H1 (cell line): ENCODE measurements around the gene EFCAB8. TPM values are rescaled to one million over a fixed set of nuclear protein-coding genes. Genes with fewer than 3 reads are reported as not detected.

ENCODE experiments used
- CTBP2 ChIP-seq: IDR thresholded peaks from 2 replicates; pipeline ENCODE4 v1.7.0; 2011; ENCODE audit warnings: borderline replicate concordance, mild to moderate bottlenecking, moderate library complexity, mixed read lengths, low read length; ENCODE audit not compliant: insufficient read depth, insufficient read length
- EGR1 ChIP-seq: IDR thresholded peaks from 2 replicates; pipeline ENCODE4 v1.6.1; 2011; ENCODE audit warnings: low read depth, low read length, borderline replicate concordance
- EP300 ChIP-seq, 2 experiments: IDR thresholded peaks; 1 replicate in 1 of 2; 2 replicates in 1 of 2; pipeline ENCODE4 v1.6.1; 2011 to 2012; ENCODE audit warnings: low read depth in 2 of 2, low read length in 2 of 2, mild to moderate bottlenecking in 2 of 2, borderline replicate concordance in 1 of 2, inconsistent platforms in 1 of 2, moderate library complexity in 1 of 2
- EZH2 ChIP-seq: fragments of 200-600 bp; sonication (generic); IDR thresholded peaks from 2 replicates; pipeline ENCODE4 v1.7.1; 2012; ENCODE audit warnings: low read depth, mild to moderate bottlenecking, moderate library complexity, low read length, inconsistent platforms; ENCODE audit not compliant: severe bottlenecking
- GABPA ChIP-seq: IDR thresholded peaks from 2 replicates; pipeline ENCODE4 v1.6.1; 2011; ENCODE audit warnings: mild to moderate bottlenecking, low read length, moderate library complexity, borderline replicate concordance; ENCODE audit not compliant: insufficient read depth
- HDAC2 ChIP-seq, 2 experiments: fragments of 300-600 bp in 1 of 2; sonication (generic) in 1 of 2; IDR thresholded peaks; 2 replicates each; pipeline ENCODE4 v1.6.1; 2011 to 2012; ENCODE audit warnings: low read depth in 2 of 2, low read length in 2 of 2, mild to moderate bottlenecking in 2 of 2, moderate library complexity in 2 of 2, borderline replicate concordance in 1 of 2, inconsistent platforms in 1 of 2
- HDAC6 ChIP-seq: IDR thresholded peaks from one replicate; pipeline ENCODE4 v1.7.1; 2012; ENCODE audit warnings: low read depth, mild to moderate bottlenecking, inconsistent platforms, low read length, moderate library complexity
- POLR2AphosphoS5 ChIP-seq: IDR thresholded peaks from 2 replicates; pipeline ENCODE4 v1.6.1; 2011; ENCODE audit warnings: low read depth, low read length
- RBBP5 ChIP-seq: IDR thresholded peaks from 2 replicates; pipeline ENCODE4 v1.7.1; 2012; ENCODE audit warnings: low read depth, mild to moderate bottlenecking, inconsistent platforms, low read length, moderate library complexity, borderline replicate concordance
- RNF2 ChIP-seq: fragments of 200-900, 300-1000 bp; sonication (generic); IDR thresholded peaks from 2 replicates; pipeline ENCODE4 v1.7.1; 2016; ENCODE audit warnings: borderline replicate concordance, low read depth, mild to moderate bottlenecking, antibody characterized with exemption, low read length; ENCODE audit not compliant: poor library complexity, severe bottlenecking; ENCODE audit errors: missing control alignments
- SIN3A ChIP-seq, 2 experiments: IDR thresholded peaks in 1 of 2; conservative IDR thresholded peaks in 1 of 2; 2 replicates each; pipeline ENCODE4 v1.6.1; 2011 to 2012; ENCODE audit warnings: low read length in 2 of 2, improper control_type of control experiment in 1 of 2, low read depth in 1 of 2, mild to moderate bottlenecking in 1 of 2
- SIX5 ChIP-seq: IDR thresholded peaks from 2 replicates; pipeline ENCODE4 v1.6.1; 2011; ENCODE audit warnings: mild to moderate bottlenecking, low read depth, low read length
- SP4 ChIP-seq: IDR thresholded peaks from 2 replicates; pipeline ENCODE4 v1.6.1; 2012; ENCODE audit warnings: low read length, inconsistent platforms
- SRF ChIP-seq: IDR thresholded peaks from 2 replicates; pipeline ENCODE4 v1.6.1; 2011; ENCODE audit warnings: mild to moderate bottlenecking, low read depth, low read length, moderate library complexity
- SUZ12 ChIP-seq: fragments of 200-600 bp; sonication (generic); IDR thresholded peaks from 2 replicates; pipeline ENCODE4 v1.6.1; 2012; ENCODE audit warnings: mild to moderate bottlenecking, inconsistent platforms, low read length, moderate library complexity, mixed read lengths
- TAF7 ChIP-seq: optimal IDR thresholded peaks from 2 replicates; pipeline ENCODE3; 2011; ENCODE audit warnings: low read depth, mild to moderate bottlenecking, inconsistent platforms, low read length, moderate library complexity, borderline replicate concordance
- YY1 ChIP-seq: IDR thresholded peaks from 2 replicates; pipeline ENCODE4 v1.6.1; 2011; ENCODE audit warnings: low read depth, mild to moderate bottlenecking, low read length
- polyA plus RNA-seq, 7 experiments: library from polyadenylated mRNA; depleted of rRNA in 3 of 7; stranded (reverse) in 5 of 7; unstranded in 2 of 7; fragments of >200 nt in 5 of 7; fragments of 200-250 nt in 2 of 7; gene quantifications; 1 replicate in 5 of 7; 2 replicates in 1 of 7; 4 replicates in 1 of 7; pipeline versions ENCODE4 v1.2.1 to v1.2.3, GENCODE V29; 2011 to 2013; ENCODE audit warnings: missing spikeins in 2 of 7, mixed read lengths in 2 of 7
- total RNA-seq: library from RNA; stranded (reverse); fragmentation: NEBNext Ultra II Directional; extraction: Animal tissue kit (Norgen Biotek cat#: 25700); gene quantifications from 2 replicates; pipeline ENCODE4 v1.2.1, GENCODE V29; 2021
- TF ChIP-seq, protein P1 (sequence below): IDR thresholded peaks from 2 replicates; pipeline ENCODE4 v1.6.1; 2012; ENCODE audit warnings: inconsistent platforms
- TF ChIP-seq, protein P2 (sequence below), 3 experiments: IDR thresholded peaks; 1 replicate in 2 of 3; 2 replicates in 1 of 3; pipeline versions ENCODE4 v1.5.1 to v1.6.1; 2011; ENCODE audit warnings: low read length in 3 of 3, mild to moderate bottlenecking in 3 of 3, inconsistent platforms in 2 of 3, low read depth in 1 of 3, moderate library complexity in 1 of 3; ENCODE audit not compliant: insufficient read depth in 1 of 3; ENCODE audit errors: control extremely low read depth in 1 of 3

The EFCAB8 gene
- total and polyA plus RNA-seq, 2 of the 8 experiments (the other 6 are each of a cell fraction or from before 2014, with no cell fraction given) = 0.06 to 0.20 TPM

DNA sequence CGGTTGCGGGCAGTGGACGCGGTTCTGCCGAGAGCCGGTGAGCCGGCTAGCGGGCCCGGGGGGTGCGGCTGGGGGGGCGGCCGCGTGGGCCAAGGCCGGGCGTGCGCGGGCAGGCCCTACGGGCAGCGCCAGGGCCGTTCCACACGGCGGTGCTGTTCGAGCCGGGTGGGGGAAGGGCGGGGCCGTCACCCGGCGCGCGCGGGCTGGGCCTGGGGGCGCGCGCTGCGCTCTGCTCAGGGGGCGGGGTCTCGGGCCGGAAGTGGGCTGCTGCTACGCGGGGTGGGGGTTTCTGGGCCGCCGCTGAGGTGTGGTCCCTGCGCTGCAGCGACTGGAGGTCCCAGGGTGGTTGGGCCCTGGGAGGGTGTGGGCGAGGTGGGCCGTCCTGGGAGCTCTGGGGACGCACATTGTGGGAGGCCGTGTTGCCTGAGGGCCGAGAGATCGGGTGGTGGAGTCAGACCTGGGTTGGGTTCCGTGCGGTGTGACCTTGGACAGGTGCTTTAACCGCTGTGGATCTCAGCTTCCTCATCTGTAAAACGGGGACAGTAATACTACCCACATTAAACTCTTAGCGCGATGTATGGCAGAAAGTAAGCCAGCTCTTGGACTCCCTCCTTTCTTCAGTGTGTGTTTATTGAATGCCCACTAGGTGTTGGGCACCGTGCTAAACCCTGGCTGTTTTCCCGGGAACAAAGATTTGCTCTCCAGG is 38.6 kb upstream of the EFCAB8 start (continued):
- TF ChIP-seq SIN3A (conservative IDR thresholded peaks at IDR 0.05 in 1 of 2, IDR thresholded peaks at IDR 0.05 in 1 of 2; ENCODE audit: low read depth in 1 of 2, low read length in 2 of 2) (0 out of 4 replicates have a peak, but pooled peaks of 1 of the 2 experiments have one; percentile 24), YY1 (no peak), TAF7 (no peak), EP300 (IDR thresholded peaks at IDR 0.05; ENCODE audit: borderline replicate concordance in 1 of 2, low read depth in 2 of 2, low read length in 2 of 2) (no peak), HDAC2 (IDR thresholded peaks at IDR 0.05; ENCODE audit: borderline replicate concordance in 1 of 2, low read depth in 2 of 2, low read length in 2 of 2) (no peak; a peak in 1 of 4 replicates), SIX5 (no peak), EZH2 (no peak), SRF (no peak), RBBP5 (peak; percentile 42; the same call in 1 of the 2 replicates), SUZ12 (no peak), HDAC6 (no peak), EGR1 (no peak), SP4 (no peak; the same call in 1 of the 2 replicates), GABPA (no peak), POLR2AphosphoS5 (peak; percentile 62; the same call in 1 of the 2 replicates), CTBP2 (no peak), RNF2 (no peak)
- TF ChIP-seq, protein P1, sequence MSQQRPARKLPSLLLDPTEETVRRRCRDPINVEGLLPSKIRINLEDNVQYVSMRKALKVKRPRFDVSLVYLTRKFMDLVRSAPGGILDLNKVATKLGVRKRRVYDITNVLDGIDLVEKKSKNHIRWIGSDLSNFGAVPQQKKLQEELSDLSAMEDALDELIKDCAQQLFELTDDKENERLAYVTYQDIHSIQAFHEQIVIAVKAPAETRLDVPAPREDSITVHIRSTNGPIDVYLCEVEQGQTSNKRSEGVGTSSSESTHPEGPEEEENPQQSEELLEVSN = no peak
- TF ChIP-seq, protein P2, sequence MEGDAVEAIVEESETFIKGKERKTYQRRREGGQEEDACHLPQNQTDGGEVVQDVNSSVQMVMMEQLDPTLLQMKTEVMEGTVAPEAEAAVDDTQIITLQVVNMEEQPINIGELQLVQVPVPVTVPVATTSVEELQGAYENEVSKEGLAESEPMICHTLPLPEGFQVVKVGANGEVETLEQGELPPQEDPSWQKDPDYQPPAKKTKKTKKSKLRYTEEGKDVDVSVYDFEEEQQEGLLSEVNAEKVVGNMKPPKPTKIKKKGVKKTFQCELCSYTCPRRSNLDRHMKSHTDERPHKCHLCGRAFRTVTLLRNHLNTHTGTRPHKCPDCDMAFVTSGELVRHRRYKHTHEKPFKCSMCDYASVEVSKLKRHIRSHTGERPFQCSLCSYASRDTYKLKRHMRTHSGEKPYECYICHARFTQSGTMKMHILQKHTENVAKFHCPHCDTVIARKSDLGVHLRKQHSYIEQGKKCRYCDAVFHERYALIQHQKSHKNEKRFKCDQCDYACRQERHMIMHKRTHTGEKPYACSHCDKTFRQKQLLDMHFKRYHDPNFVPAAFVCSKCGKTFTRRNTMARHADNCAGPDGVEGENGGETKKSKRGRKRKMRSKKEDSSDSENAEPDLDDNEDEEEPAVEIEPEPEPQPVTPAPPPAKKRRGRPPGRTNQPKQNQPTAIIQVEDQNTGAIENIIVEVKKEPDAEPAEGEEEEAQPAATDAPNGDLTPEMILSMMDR (IDR thresholded peaks at IDR 0.05; ENCODE audit: control extremely low read depth in 1 of 3, insufficient read depth in 1 of 3, low read depth in 1 of 3, low read length in 3 of 3) = no peak
